Kidney (tissue), 14 donors: ENCODE measurements around the gene CAPRIN1. TPM values are rescaled to one million over a fixed set of nuclear protein-coding genes. Genes with fewer than 3 reads are reported as not detected.
A peak's percentile ranks its signal among the peaks of the same experiment; 100 is the strongest.
"Not testable (repeated sequence)": the region's sequence is repeated elsewhere in the genome, so short reads cannot be mapped to it uniquely, and the experiment has no call there.

Experiments
- DNase-seq, 5 donors: peaks; one replicate each; pipeline ENCODE4 v3.0.0-alpha.2; 2013 to 2020
- FAIRE-seq: peaks from 2 replicates; lab custom pipeline; 2012; peaks lifted over from hg19 to GRCh38; lab: Jason Lieb, UNC
- H3K27ac ChIP-seq, 2 donors: one replicate each; pipeline ENCODE4 v1.7.0; 2013; ENCODE audit warnings: low read depth in 2 of 2, low read length in 2 of 2, inconsistent platforms in 1 of 2
- H3K27me3 ChIP-seq: one replicate; pipeline ENCODE4 v1.7.1; 2013; ENCODE audit warnings: low read length, inconsistent platforms; ENCODE audit not compliant: control insufficient read depth, insufficient read depth
- H3K36me3 ChIP-seq, 3 donors: one replicate each; pipeline versions ENCODE4 v1.7.0 to v1.7.1; 2013; ENCODE audit warnings: low read length in 3 of 3, control low read depth in 1 of 3, inconsistent platforms in 1 of 3; ENCODE audit not compliant: insufficient read depth in 3 of 3, control insufficient read depth in 2 of 3
- H3K4me1 ChIP-seq, 3 donors: one replicate each; pipeline versions ENCODE4 v1.7.0 to v1.7.1; 2013; ENCODE audit warnings: low read length in 3 of 3, inconsistent platforms in 1 of 3, low read depth in 1 of 3; ENCODE audit not compliant: control insufficient read depth in 2 of 3, insufficient read depth in 2 of 3
- H3K4me3 ChIP-seq, 3 donors: one replicate each; pipeline versions ENCODE4 v1.7.0 to v1.8.1; 2013; ENCODE audit warnings: low read length in 3 of 3, control low read depth in 1 of 3, inconsistent platforms in 1 of 3
- H3K9ac ChIP-seq, 3 donors: one replicate each; pipeline versions ENCODE4 v1.7.0 to v1.7.1; 2013; ENCODE audit warnings: low read length in 3 of 3, control low read depth in 1 of 3, inconsistent platforms in 1 of 3
- H3K9me3 ChIP-seq, 3 donors: one replicate each; pipeline versions ENCODE4 v1.7.0 to v1.7.1; 2013; ENCODE audit warnings: low read length in 3 of 3, control low read depth in 1 of 3, inconsistent platforms in 1 of 3; ENCODE audit not compliant: control insufficient read depth in 2 of 3, insufficient read depth in 1 of 3
- CTCF ChIP-seq: IDR thresholded peaks from 3 replicates; pipeline ENCODE4 v1.5.1; 2012; ENCODE audit warnings: mild to moderate bottlenecking, moderate library complexity, borderline replicate concordance; ENCODE audit not compliant: insufficient read depth; ENCODE audit errors: extremely low read depth
- intact Hi-C: fragments of 100-400 bp; cut with DNase I; formaldehyde crosslinking; loops from one replicate; pipeline ENCODE4 v1.11.1; 2022
- polyA plus RNA-seq: library from polyadenylated mRNA; stranded (reverse); fragments of 350-450 nt; fragmentation: Illumina TruSeq; extraction: RNeasy Lipid Tissue Mini Kit (QIAGEN cat#74804); gene quantifications from one replicate; pipeline ENCODE4 v1.2.3, GENCODE V29; 2014; ENCODE audit warnings: low read depth, low replicate concordance; ENCODE audit not compliant: insufficient read depth
- total RNA-seq: library from RNA; stranded (reverse); fragmentation: NEBNext Ultra II Directional; extraction: Animal tissue kit (Norgen Biotek cat#: 25700); gene quantifications from one replicate; pipeline ENCODE4 v1.2.1, GENCODE V29; 2021
- donor health status: control.
- donor health status: control.
- donor health status: control.
- donor health status: control.
- donor health status: control.
- donor health status: DM: yes; HTN: yes; CAD: no.
- donor health status: Normal renal cell carcinoma (clear cell type).

The CAPRIN1 gene
- total and polyA plus RNA-seq, 2 donors from 2014 or later, result 83.3 to 174 TPM

GRCh38 chr11:34052608-34053160 is 1.2 kb downstream of the CAPRIN1 start:
- intact Hi-C loops, result no loop called here
- no peak for FAIRE-seq

GRCh38 chr11:34053161-34053686 is 1.7 kb downstream of the CAPRIN1 start:
- Histone ChIP-seq H3K9ac (peak overlapping the region; percentile 85 to 90 (median 87)), H3K36me3 (no peaks in the 10 kb centered on the region), H3K27me3 (no peaks in the 10 kb centered on the region), H3K4me3 (peak overlapping the region; percentile 83 to 90 (median 83)), H3K4me1 (peaks cover 0 to 9% (median 3%) of the 10 kb centered on the region in 3 donors), H3K9me3 (no peaks in the 10 kb centered on the region), H3K27ac (peak overlapping the region; percentile 85 to 92)
- TF ChIP-seq CTCF, result no peak
- DNase-seq (peak; percentile 84 to 91 (median 89)), FAIRE-seq (no peak)
- intact Hi-C loops, result no loop called here

More at GRCh38 chr11:34052608-34053160, 1.2 kb downstream of the CAPRIN1 start:
- Histone ChIP-seq H3K27me3 (no peaks in the 10 kb centered on the region), H3K36me3 (no peaks in the 10 kb centered on the region), H3K27ac (peak overlapping the region; percentile 85 to 92), H3K4me1 (peaks cover 0 to 9% (median 3%) of the 10 kb centered on the region in 3 donors), H3K9ac (peak overlapping the region; percentile 85 to 90 (median 87)), H3K4me3 (peak overlapping the region; percentile 83 to 90 (median 83)), H3K9me3 (no peaks in the 10 kb centered on the region)
- TF ChIP-seq CTCF, result no peak
- peak in 3 of 5 donors; percentile 25 to 44 (median 37) for DNase-seq

- Histone ChIP-seq H3K4me3 (peak overlapping the region in 2 of 3 donors; percentile 83 to 90), H3K4me1 (peaks cover 0 to 15% (median 3%) of the 10 kb centered on the region in 3 donors), H3K9ac (peak overlapping the region in 1 of 3 donors; percentile 85)
- FAIRE-seq, H3K27ac ChIP-seq, DNase-seq, H3K27me3 ChIP-seq, H3K9me3 ChIP-seq, H3K36me3 ChIP-seq, intact Hi-C loops: not testable (repeated sequence)
These were observed 2.8 kb downstream of the CAPRIN1 start for GRCh38 chr11:34054351-34054750.

- no peak for DNase-seq
- Histone ChIP-seq H3K27me3 (no peaks in the 10 kb centered on the region), H3K9ac (no peak overlapping the region), H3K27ac (no peak overlapping the region), H3K4me1 (peaks cover 0 to 15% (median 3%) of the 10 kb centered on the region in 3 donors), H3K9me3 (no peaks in the 10 kb centered on the region), H3K4me3 (no peak overlapping the region), H3K36me3 (no peaks in the 10 kb centered on the region)
- FAIRE-seq, result no peak
- no peak for TF ChIP-seq CTCF
- intact Hi-C loops, result no loop called here
These were observed 3.9 kb downstream of the CAPRIN1 start for GRCh38 chr11:34055218-34056000.
